ENCODE results near the gene ROR1. TPM values are rescaled to one million over a fixed set of nuclear protein-coding genes. Genes with fewer than 3 reads are reported as not detected.

Gene ROR1
- total and polyA plus RNA-seq, 9 of the 15 experiments (the other 6 are each of a cell fraction or from before 2014, with no cell fraction given): 0.02 TPM; not detected in 8

DNA sequence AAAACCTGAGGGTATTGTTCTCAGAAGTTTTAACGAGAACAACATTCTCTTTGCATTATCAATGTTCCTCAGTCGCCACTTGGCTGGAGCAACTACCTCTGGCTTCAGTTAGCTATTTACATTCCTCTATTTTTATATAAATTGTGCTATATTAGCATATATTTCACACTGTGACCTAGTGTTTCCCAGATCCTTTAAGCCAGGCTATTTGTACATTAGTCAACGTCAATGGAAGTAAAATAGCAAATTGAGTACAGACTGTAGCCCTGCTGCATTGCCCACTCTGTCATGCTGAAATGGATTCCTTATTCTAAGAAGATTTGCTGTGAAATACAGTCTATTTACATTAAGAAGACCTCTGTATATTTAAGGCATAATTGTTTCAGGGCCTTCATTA lies 213.8 kb downstream of the ROR1 start (continued):
- TF ChIP-seq, protein P1, sequence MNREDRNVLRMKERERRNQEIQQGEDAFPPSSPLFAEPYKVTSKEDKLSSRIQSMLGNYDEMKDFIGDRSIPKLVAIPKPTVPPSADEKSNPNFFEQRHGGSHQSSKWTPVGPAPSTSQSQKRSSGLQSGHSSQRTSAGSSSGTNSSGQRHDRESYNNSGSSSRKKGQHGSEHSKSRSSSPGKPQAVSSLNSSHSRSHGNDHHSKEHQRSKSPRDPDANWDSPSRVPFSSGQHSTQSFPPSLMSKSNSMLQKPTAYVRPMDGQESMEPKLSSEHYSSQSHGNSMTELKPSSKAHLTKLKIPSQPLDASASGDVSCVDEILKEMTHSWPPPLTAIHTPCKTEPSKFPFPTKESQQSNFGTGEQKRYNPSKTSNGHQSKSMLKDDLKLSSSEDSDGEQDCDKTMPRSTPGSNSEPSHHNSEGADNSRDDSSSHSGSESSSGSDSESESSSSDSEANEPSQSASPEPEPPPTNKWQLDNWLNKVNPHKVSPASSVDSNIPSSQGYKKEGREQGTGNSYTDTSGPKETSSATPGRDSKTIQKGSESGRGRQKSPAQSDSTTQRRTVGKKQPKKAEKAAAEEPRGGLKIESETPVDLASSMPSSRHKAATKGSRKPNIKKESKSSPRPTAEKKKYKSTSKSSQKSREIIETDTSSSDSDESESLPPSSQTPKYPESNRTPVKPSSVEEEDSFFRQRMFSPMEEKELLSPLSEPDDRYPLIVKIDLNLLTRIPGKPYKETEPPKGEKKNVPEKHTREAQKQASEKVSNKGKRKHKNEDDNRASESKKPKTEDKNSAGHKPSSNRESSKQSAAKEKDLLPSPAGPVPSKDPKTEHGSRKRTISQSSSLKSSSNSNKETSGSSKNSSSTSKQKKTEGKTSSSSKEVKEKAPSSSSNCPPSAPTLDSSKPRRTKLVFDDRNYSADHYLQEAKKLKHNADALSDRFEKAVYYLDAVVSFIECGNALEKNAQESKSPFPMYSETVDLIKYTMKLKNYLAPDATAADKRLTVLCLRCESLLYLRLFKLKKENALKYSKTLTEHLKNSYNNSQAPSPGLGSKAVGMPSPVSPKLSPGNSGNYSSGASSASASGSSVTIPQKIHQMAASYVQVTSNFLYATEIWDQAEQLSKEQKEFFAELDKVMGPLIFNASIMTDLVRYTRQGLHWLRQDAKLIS (CRISPR knock-in tag; IDR thresholded peaks at IDR 0.05): no peak
- TF ChIP-seq ZNF3 (CRISPR knock-in tag; IDR thresholded peaks at IDR 0.05) (no peak), POLR3A (IDR thresholded peaks at IDR 0.05; ENCODE audit: borderline replicate concordance, extremely low read depth, insufficient read depth, insufficient read length) (no peak)
- TF ChIP-seq, protein P2, sequence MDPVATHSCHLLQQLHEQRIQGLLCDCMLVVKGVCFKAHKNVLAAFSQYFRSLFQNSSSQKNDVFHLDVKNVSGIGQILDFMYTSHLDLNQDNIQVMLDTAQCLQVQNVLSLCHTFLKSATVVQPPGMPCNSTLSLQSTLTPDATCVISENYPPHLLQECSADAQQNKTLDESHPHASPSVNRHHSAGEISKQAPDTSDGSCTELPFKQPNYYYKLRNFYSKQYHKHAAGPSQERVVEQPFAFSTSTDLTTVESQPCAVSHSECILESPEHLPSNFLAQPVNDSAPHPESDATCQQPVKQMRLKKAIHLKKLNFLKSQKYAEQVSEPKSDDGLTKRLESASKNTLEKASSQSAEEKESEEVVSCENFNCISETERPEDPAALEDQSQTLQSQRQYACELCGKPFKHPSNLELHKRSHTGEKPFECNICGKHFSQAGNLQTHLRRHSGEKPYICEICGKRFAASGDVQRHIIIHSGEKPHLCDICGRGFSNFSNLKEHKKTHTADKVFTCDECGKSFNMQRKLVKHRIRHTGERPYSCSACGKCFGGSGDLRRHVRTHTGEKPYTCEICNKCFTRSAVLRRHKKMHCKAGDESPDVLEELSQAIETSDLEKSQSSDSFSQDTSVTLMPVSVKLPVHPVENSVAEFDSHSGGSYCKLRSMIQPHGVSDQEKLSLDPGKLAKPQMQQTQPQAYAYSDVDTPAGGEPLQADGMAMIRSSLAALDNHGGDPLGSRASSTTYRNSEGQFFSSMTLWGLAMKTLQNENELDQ (CRISPR knock-in tag; IDR thresholded peaks at IDR 0.05; ENCODE audit: borderline replicate concordance): no peak

DNA sequence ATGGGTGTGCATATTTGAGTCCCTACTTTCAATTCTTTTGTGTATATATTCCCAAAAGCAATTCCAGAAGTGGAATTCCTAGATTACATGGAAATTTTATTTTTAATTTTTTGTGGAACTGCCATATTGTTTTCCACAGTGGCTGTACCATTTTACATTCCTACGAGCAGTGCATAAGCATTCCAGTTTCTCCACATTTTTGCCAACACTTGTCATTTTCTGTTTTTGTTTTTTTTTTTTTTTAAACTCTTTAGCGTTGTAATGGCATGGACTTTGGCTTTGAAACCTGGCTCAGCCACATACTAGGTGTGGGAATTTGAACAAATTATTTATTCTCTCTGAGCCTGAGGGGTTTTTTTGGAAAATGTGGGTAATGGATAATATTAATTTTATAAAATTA lies 215.1 kb downstream of the ROR1 start:
- FAIRE-seq (no peak), DNase-seq (ENCODE audit: extremely low read depth in 1 of 4, low spot score in 3 of 4) (no peak), ATAC-seq (no peak)
- in situ Hi-C loops (cut with MboI) (no loop called here), intact Hi-C loops (cut with micrococcal nuclease) (no loop called here)
- no TSS peak for BruUV-seq (replicated peaks)
- no peaks in the 10 kb centered on the region for H3K36me3 ChIP-seq (ENCODE audit: control insufficient read depth, insufficient read depth, low read length)
- CTCF ChIA-PET (ENCODE audit: low intra/inter-chr PET ratio): no interaction called here
- 4% methylated on average over 2 of the region's 2 CpGs for WGBS (ENCODE audit: insufficient coverage, low coverage, missing lambda C conversion rate)
- H3K79me2 ChIP-seq (ENCODE audit: control insufficient read depth, insufficient read depth, low read length): no peaks in the 10 kb centered on the region
- POLR2A ChIA-PET: no interaction called here
- no peak overlapping the region for H3K9ac ChIP-seq (ENCODE audit: insufficient read depth in 1 of 2, low read depth in 2 of 2, low read length in 2 of 2)
- H3K4me1 ChIP-seq (replicated peaks in 1 of 2; ENCODE audit: control insufficient read depth in 2 of 2, insufficient read depth in 2 of 2, low read length in 2 of 2): no peaks in the 10 kb centered on the region
- no peak overlapping the region for H3K27ac ChIP-seq (ENCODE audit: extremely low read depth, low read depth, low read length)
- H3K9me1 ChIP-seq (ENCODE audit: control insufficient read depth, insufficient read depth, low read length): no peaks in the 10 kb centered on the region
- no peaks in the 10 kb centered on the region for H3K9me3 ChIP-seq (replicated peaks; ENCODE audit: control insufficient read depth, insufficient read depth, low read depth, low read length)
- no peaks in the 10 kb centered on the region for H3K27me3 ChIP-seq (ENCODE audit: control insufficient read depth in 2 of 2, insufficient read depth in 2 of 2, low read length in 2 of 2)
- H3K4me3 ChIP-seq: no peak overlapping the region
- no peaks in the 10 kb centered on the region for H4K20me1 ChIP-seq (replicated peaks; ENCODE audit: control insufficient read depth, insufficient read depth, low read length)
- H3K4me2 ChIP-seq (ENCODE audit: insufficient read depth, low read length): no peak overlapping the region
- H2AFZ ChIP-seq (ENCODE audit: low read depth, low read length): no peak overlapping the region
- TF ChIP-seq, protein P3, sequence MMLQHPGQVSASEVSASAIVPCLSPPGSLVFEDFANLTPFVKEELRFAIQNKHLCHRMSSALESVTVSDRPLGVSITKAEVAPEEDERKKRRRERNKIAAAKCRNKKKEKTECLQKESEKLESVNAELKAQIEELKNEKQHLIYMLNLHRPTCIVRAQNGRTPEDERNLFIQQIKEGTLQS (IDR thresholded peaks at IDR 0.05): no peak
- TF ChIP-seq, protein P3 (CRISPR knock-in tag; conservative IDR thresholded peaks at IDR 0.05): no peak
- TF ChIP-seq FOXA1 (IDR thresholded peaks at IDR 0.05; ENCODE audit: borderline replicate concordance) (no peak), KLF16 (IDR thresholded peaks at IDR 0.05) (no peak), STAT5A (IDR thresholded peaks at IDR 0.05; ENCODE audit: borderline replicate concordance, low read length) (no peak), ZNF77 (CRISPR knock-in tag; IDR thresholded peaks at IDR 0.05) (no peak), ZNF507 (tag; conservative IDR thresholded peaks at IDR 0.05) (no peak), SOX6 (IDR thresholded peaks at IDR 0.05) (no peak), YY1 (IDR thresholded peaks at IDR 0.05; ENCODE audit: borderline replicate concordance in 1 of 3, control insufficient read depth in 1 of 3, extremely low read depth in 1 of 3, insufficient read depth in 3 of 3, insufficient read length in 1 of 3, insufficient replicate concordance in 2 of 3, low read depth in 1 of 3, low read length in 2 of 3) (no peak), CBFA2T2 (conservative IDR thresholded peaks at IDR 0.05) (no peak), IFI16 (CRISPR knock-in tag; IDR thresholded peaks at IDR 0.05) (no peak), PML (IDR thresholded peaks at IDR 0.05; ENCODE audit: low read length) (no peak)
